Urinary bladder (tissue), 4 donors: ENCODE measurements around the gene OSCP1. TPM values are rescaled to one million over a fixed set of nuclear protein-coding genes. Genes with fewer than 3 reads are reported as not detected.
A peak's percentile ranks its signal among the peaks of the same experiment; 100 is the strongest.

Experiments
- DNase-seq: peaks from one replicate; pipeline ENCODE4 v3.0.0-alpha.2; 2015; ENCODE audit errors: extremely low spot score
- H3K27ac ChIP-seq: one replicate; pipeline ENCODE4 v1.5.1; 2013; ENCODE audit warnings: low read depth, mild to moderate bottlenecking, moderate library complexity
- H3K36me3 ChIP-seq: one replicate; pipeline ENCODE4 v1.6.1; 2013; ENCODE audit warnings: mild to moderate bottlenecking, moderate library complexity; ENCODE audit not compliant: insufficient read depth
- H3K4me1 ChIP-seq: one replicate; pipeline ENCODE4 v1.6.1; 2013; ENCODE audit warnings: mild to moderate bottlenecking, moderate library complexity; ENCODE audit not compliant: insufficient read depth
- H3K4me3 ChIP-seq: one replicate; pipeline ENCODE4 v1.5.1; 2013; ENCODE audit warnings: low read depth, low read length
- WGBS: extraction: QIAGEN DNeasy Blood & Tissue Kit; methylation state at CpG from one replicate; pipeline ENCODE4 v1.1.7; 2013; 5-methylcytosine and 5-hydroxymethylcytosine counted together
- polyA plus RNA-seq: library from polyadenylated mRNA; stranded (reverse); fragments of 200-250 nt; gene quantifications from one replicate; pipeline ENCODE4 v1.2.3, GENCODE V29; 2013
- total RNA-seq: library from RNA; depleted of rRNA; stranded (reverse); fragments of >200 nt; gene quantifications from one replicate; pipeline ENCODE4 v1.2.3, GENCODE V29; 2014
- donor health status: healthy with polysubstance abuse.
- donor health status: healthy.

The OSCP1 gene
- total and polyA plus RNA-seq, 2 donors, result 10.6 to 12.4 TPM

DNA sequence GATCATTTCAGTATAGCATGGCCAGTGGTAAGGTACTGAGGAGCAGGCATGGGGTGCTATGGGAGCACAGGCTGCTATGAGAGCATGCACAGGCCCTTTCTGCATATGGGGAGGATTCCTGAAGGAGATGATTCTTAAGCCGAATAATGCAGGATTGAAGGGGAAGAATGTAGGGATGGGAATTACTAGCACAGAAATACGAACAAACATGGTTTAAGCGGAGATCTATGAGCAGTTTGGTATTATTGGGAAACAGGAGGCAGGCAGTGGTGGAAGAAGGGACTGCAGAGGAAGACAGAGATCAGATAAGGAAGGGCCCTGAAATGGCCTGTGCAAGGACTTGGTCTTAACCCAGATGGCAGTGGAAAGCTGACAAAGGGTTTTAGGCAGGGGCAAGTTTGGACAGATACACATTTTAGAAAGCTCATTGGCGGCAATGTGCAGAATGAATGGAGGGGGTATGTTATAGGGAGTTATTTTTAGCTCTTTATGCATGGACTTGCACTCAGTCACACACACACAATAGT lies 1.7 kb downstream of the OSCP1 start:
- DNase-seq, result no peak
- Histone ChIP-seq H3K36me3 (no peaks in the 10 kb centered on the region), H3K4me3 (no peak overlapping the region), H3K27ac (no peak overlapping the region), H3K4me1 (no peaks in the 10 kb centered on the region)
- WGBS, result 87% methylated on average over 4 of the region's 4 CpGs

DNA sequence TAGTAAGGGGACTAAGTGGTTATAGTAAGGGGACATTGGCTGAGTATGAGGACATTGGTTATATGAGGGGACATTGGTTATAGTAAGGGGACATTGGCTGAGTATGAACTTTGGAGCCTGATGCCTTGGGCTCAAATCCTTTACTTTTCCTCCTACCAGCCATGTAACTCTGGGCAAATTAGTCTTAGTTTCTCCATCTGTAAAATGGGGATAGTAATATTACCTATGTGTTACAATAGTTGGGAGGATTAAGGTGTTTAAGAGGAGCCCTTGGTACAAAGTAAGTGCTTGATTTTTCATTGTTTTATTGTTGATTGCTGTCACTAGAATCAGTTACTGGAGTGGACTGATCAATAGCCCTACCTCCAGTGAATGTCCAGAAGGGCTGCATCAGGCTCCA lies 2.8 kb downstream of the OSCP1 start:
- no peak for DNase-seq
- Histone ChIP-seq H3K4me3 (no peak overlapping the region), H3K27ac (no peak overlapping the region), H3K36me3 (no peaks in the 10 kb centered on the region), H3K4me1 (no peaks in the 10 kb centered on the region)

DNA sequence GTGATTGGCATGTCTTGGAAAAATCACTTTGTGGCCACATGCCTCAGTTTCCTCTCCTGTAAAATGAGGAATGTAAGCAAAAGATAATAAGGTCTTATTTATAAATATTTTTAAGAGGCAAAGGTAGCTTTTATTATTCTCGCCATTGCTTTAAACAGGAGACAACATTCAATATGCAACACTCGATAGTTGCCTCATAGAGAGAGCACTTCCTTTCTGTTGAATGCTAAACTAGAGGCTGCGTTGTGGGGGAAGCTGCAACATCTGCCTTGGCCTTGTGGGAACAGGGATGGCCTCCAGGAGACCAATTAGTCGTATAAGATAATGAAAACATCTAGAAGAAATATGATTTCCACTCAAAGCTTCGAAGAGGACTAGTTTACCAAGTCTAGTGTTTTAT lies 3.5 kb downstream of the OSCP1 start:
- Histone ChIP-seq H3K27ac (no peak overlapping the region), H3K4me1 (no peaks in the 10 kb centered on the region), H3K36me3 (no peaks in the 10 kb centered on the region), H3K4me3 (no peak overlapping the region)
- 67% methylated on average over 5 of the region's 5 CpGs for WGBS
- DNase-seq, result no peak

DNA sequence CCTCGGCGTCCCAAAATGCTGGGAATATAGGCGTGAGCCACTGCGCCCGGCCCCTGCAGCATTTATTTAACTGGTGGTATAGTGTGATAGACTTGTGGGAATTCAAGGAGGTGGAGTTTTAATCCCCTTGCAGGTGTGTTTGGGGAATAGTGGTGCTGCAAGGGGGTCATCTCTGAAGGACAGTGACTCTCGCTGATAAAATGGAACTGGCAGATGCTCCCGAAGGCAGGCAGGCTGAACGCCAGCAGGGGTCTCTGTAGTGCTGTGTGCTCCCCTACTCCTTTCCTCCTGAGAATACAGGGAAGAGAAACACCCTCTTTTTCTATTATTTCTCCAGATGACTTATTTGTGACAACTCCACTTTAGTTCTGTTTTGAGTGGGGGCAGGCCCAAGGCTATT lies 4.0 kb downstream of the OSCP1 start:
- Histone ChIP-seq H3K4me1 (no peaks in the 10 kb centered on the region), H3K27ac (no peak overlapping the region), H3K4me3 (no peak overlapping the region), H3K36me3 (no peaks in the 10 kb centered on the region)
- DNase-seq, result no peak
- 60% methylated on average over 8 of the region's 8 CpGs for WGBS

DNA sequence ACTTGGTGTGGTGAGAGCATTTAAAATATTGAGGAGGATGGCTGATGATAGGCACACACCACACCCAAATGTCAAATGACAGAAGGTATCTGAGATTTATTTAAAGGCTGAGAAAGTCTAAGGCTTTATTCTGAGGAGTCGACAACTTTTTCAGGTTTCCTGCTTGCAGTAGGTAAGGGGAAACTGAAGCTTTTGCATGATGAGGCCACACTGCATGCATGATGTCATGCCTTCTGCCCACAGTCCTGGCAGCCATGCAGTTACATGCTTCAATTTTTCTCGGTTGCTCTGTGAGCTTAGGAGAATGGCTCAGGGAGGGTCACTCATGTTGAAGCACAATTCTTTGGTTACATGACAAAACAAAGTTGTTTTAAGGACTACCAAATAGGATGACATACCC lies 7.0 kb downstream of the OSCP1 start:
- Histone ChIP-seq H3K36me3 (no peaks in the 10 kb centered on the region), H3K27ac (no peak overlapping the region), H3K4me3 (no peak overlapping the region), H3K4me1 (no peaks in the 10 kb centered on the region)
- DNase-seq, result no peak
- WGBS, result 84% methylated on average over 2 of the region's 2 CpGs

DNA sequence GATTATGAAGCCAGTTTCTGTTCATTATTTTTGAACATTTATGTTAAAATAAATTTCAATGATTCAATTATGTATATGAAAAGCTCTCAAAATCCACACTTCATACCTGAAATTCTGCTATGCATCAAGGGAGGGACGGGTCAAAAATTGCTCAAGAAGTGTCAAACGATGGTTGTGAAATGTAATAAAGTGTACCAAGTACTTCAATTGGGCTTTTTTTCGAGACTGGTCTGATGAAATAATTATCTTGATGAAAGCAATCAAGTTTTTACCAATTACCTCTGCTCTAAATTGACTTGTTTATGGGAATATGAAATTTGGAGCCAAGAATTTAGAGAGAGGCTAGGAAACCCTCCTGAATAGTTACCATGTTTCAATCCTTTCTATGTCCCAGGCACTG lies 7.9 kb downstream of the OSCP1 start:
- Histone ChIP-seq H3K27ac (no peak overlapping the region), H3K4me3 (no peak overlapping the region), H3K4me1 (no peaks in the 10 kb centered on the region), H3K36me3 (no peaks in the 10 kb centered on the region)
- 91% methylated on average over 3 of the region's 3 CpGs for WGBS
- DNase-seq, result no peak

DNA sequence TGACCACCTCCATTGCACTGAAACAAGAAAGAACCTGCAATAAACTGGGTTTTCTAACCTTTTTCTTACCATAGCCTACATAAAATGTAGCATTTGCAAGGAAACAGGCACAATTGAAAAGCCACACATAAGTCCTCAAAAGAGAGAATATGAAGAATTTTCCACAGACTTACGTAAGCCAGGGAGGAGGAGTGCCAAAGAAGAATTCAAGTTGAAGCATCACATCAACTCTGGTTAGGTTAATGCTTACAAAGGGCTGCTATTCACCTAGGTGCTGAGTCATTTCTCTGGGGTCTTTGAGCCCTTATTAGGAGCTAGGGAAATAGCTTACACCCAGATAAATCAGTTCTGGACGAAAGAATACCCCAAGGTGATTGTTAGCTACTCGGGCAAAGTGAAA lies 9.6 kb downstream of the OSCP1 start:
- H3K4me3 ChIP-seq, result no peak overlapping the region
- H3K27ac ChIP-seq, result no peak overlapping the region
- no peaks in the 10 kb centered on the region for H3K36me3 ChIP-seq
- DNase-seq, result no peak
- H3K4me1 ChIP-seq, result no peaks in the 10 kb centered on the region
- 89% methylated on average over 3 of the region's 3 CpGs for WGBS

DNA sequence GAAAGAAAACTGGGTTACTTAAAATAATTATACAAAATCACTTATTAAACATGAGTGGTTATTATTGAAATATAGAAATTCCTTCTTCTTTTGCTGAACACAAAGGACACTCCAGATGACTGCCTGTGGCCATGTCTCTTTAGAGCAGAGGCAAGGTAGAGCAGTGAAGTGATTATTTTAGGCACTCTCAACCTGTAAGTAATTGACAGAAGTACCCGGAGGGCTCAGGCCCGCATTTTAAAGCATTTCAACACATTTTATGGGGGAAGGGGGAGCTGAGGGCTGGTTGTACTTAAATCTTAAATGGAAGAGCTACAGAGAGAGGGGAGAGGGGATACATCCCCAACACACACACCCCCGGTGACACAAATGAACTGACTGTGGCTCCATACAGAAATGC lies 10.2 kb downstream of the OSCP1 start:
- Histone ChIP-seq H3K27ac (no peak overlapping the region), H3K36me3 (no peaks in the 10 kb centered on the region), H3K4me3 (no peak overlapping the region), H3K4me1 (no peaks in the 10 kb centered on the region)
- 55% methylated on average over 3 of the region's 3 CpGs for WGBS
- no peak for DNase-seq

DNA sequence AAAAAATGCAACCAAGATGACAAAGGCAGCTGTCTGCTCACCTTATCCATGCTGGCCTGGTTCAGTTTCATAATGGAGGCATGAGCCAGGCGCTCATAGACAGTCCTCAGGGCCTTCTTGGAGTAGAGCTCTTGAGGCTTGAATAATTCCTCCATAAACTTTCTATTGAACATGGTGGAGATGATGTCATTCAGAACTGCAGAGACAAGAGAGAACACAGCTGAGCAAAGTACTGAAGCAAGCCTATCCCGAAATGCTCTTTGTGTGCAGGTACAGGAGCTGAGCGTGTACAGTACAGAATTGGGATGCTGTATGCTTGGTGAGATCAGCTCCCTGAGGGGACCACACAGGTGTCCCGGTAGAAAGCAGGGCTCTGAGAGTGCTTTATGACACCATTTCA lies 11.5 kb downstream of the OSCP1 start:
- Histone ChIP-seq H3K36me3 (no peaks in the 10 kb centered on the region), H3K27ac (no peak overlapping the region), H3K4me1 (no peaks in the 10 kb centered on the region), H3K4me3 (no peak overlapping the region)
- no peak for DNase-seq
- WGBS, result 90% methylated on average over 4 of the region's 4 CpGs

DNA sequence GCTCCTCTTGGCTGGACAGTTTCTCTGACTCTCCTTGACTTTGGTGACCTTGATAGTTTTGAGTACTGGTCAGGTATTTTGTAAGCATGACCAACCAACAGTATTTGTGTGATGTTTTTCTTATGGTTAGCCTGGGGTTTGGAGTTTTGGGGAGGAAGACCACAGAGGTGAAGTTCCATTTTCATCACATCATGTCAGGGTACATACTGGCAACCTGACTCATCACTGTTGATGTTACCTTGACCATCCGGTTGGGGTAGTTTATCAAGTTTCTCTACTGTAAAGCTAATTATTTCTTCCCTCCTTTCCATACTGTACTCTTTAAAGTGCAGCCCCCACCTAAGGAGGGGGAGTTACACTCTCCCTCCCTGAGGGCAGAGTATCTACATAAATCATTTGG lies 13.4 kb downstream of the OSCP1 start:
- WGBS, result 80% methylated on average over 1 of the region's 1 CpG
- Histone ChIP-seq H3K4me3 (no peak overlapping the region), H3K4me1 (no peaks in the 10 kb centered on the region), H3K27ac (no peak overlapping the region), H3K36me3 (no peaks in the 10 kb centered on the region)
- DNase-seq, result no peak

DNA sequence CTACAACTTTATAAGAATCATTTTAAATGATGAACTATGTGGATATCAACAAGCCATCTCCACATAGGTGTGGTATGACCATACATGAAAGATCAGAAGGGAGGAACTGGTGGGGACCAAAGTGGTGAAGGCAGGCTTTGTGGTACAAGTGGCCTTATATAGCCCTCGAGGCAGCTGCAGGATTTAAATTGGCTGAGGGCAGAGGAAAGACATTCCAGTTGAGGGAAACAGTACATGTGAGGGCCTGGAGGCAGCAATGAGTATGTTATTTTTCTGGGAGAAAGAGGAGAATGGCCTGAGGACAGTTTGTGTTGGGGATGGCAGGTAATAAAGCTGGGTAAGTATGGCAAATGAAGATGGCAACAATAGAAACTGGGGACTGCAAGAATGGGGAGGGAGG lies 17.1 kb downstream of the OSCP1 start:
- Histone ChIP-seq H3K36me3 (no peaks in the 10 kb centered on the region), H3K4me3 (no peak overlapping the region), H3K27ac (no peak overlapping the region), H3K4me1 (no peaks in the 10 kb centered on the region)
- no peak for DNase-seq
- WGBS, result 41% methylated on average over 1 of the region's 1 CpG

DNA sequence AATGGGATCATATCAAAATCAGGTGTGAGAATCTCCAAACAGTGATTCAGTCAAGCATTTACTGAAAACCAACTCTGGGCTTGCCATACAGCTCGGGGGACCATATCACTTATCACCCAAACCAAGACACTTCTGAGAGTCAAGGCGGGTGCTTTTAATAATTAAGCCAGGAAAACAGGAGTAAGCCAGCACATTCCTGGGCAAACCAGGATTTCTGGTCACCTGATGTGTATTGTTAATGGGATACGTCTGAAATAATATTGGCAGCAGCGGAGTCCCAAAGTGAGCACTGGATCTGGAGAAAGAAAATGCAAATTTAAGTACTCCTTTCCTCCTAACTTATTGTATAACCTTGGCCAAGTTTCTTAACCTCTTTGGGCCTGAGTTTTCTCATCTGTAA lies 17.6 kb downstream of the OSCP1 start:
- WGBS, result 88% methylated on average over 4 of the region's 4 CpGs
- Histone ChIP-seq H3K4me3 (no peak overlapping the region), H3K27ac (no peak overlapping the region), H3K4me1 (no peaks in the 10 kb centered on the region), H3K36me3 (no peaks in the 10 kb centered on the region)
- DNase-seq, result no peak

DNA sequence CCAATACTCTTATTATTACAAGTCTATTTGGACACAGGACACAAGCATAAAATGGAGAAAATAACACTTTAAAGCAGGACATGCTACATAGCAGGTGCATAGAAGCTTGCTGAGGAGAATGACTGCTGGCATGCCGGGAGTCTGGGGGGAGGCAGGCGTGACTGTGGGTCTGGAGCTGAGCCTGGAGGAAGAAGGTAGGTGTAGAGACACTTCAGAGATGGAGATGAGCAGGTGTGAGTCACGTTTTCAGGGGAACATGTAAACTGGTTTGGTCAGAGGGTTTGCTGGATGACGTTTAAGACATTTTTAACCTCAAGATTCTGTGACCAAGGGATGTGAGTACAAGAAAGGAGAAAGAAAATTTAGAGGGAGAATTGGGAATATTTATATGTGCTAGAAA lies 24.5 kb downstream of the OSCP1 start:
- no peak overlapping the region for H3K27ac ChIP-seq
- H3K4me1 ChIP-seq, result no peaks in the 10 kb centered on the region

DNA sequence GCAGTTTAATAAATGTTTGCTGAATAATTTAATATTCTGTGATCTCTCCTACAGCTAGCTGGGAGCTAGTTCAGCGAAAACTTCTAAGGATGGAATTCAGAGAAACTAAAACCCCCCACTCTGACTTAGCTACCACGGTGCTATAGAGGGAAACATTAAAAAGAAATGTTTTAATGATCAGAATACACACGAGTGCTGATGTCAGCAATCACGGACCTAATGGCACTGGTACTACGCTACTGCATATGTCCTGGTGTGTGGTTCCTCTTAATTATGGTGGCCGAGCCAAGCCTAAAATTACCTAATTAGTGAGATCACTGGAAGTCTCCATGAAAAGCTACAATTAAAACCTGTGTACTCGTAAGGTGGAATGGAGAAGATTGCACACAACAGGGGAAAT lies 28.6 kb downstream of the OSCP1 start:
- Histone ChIP-seq H3K27ac (no peak overlapping the region), H3K4me3 (no peak overlapping the region), H3K36me3 (no peaks in the 10 kb centered on the region), H3K4me1 (no peaks in the 10 kb centered on the region)
- DNase-seq, result no peak
- 82% methylated on average over 7 of the region's 7 CpGs for WGBS

More for the DNA sequence above, 24.5 kb downstream of the OSCP1 start:
- no peaks in the 10 kb centered on the region for H3K36me3 ChIP-seq
- 73% methylated on average over 4 of the region's 4 CpGs for WGBS
- H3K4me3 ChIP-seq, result no peak overlapping the region
- DNase-seq, result no peak

DNA sequence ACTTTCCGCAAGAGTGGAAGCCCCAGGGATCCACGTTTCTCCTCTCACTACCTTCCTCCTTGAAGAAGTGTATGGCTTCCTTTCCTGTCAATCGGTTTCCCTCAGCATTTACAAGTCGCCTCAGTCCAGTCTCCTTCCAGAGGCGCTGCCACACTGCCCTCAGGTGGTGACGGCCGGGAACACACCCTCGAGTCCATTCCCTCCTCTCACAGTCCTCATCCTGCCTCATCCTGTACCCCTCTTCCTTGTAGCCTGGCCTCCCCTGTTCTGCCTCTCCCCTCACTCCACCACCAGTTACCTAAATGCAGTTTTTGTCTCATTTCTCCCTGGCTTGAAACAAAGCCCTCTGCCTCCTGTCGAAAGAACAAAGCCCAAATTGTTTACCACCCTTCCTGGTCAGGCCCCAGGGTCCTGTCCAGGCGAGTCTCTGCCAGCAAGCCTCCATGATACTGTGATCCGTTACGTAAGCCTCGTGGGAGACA lies 29.4 kb downstream of the OSCP1 start:
- Histone ChIP-seq H3K4me1 (no peaks in the 10 kb centered on the region), H3K4me3 (no peak overlapping the region), H3K36me3 (no peaks in the 10 kb centered on the region), H3K27ac (no peak overlapping the region)
- WGBS, result 17% methylated on average over 13 of the region's 13 CpGs
- DNase-seq, result peak; percentile 49
